ENCODE results near the gene INSC. TPM values are rescaled to one million over a fixed set of nuclear protein-coding genes. Genes with fewer than 3 reads are reported as not detected.

The INSC gene
- total and polyA plus RNA-seq, 12 donors, result 0.19 to 0.76 (median 0.60) TPM; not detected in 4

DNA sequence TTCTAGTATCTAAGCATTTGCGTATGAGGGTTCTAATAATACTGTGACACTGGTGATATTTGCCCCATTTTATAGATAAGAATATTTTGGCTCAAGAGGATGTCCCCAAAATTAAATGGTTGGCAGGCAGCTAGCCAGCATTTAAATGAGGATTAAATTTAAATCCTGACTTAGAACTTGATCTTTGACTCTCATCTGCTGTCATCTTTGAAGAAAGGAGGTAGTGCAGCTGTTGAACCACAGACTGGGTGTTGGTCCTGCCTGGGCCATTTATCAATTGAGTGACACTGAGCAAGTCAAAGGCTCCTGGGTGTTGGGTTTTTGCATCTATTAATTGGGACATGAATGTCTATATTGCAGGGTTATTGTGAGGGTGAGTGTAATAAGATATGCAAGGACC, 112.3 kb downstream of the INSC start:
- Histone ChIP-seq H3K4me3 (no peak overlapping the region), H3K4me1 (no peaks in the 10 kb centered on the region), H3K27me3 (peaks cover 0 to 7% (median 2%) of the 10 kb centered on the region in 7 donors), H3K27ac (no peak overlapping the region), H3K9me3 (no peaks in the 10 kb centered on the region), H3K36me3 (no peaks in the 10 kb centered on the region)
- 74 to 86% methylated on average over 1 of the region's 1 CpG for WGBS, 2 donors
- no peak for TF ChIP-seq CTCF (IDR thresholded peaks at IDR 0.05)
- DNase-seq (no peak), ATAC-seq (no peak)
- intact Hi-C loops (cut with DNase I), result no loop called here

- H3K27me3 ChIP-seq, result peaks cover 0 to 7% (median 2%) of the 10 kb centered on the region in 7 donors
- no peaks in the 10 kb centered on the region for H3K4me1 ChIP-seq
- no peak for DNase-seq
- no peaks in the 10 kb centered on the region for H3K9me3 ChIP-seq
- no peaks in the 10 kb centered on the region for H3K36me3 ChIP-seq
- no peak for TF ChIP-seq CTCF (IDR thresholded peaks at IDR 0.05)
- intact Hi-C loops (cut with DNase I), result no loop called here
- 76 to 86% methylated on average over 8 of the region's 8 CpGs for WGBS, 2 donors
- no peak overlapping the region for H3K27ac ChIP-seq
- H3K4me3 ChIP-seq, result no peak overlapping the region
- no peak for ATAC-seq
Observed at GRCh38 chr11:15228331-15228849, 113.7 kb downstream of the INSC start.

DNA sequence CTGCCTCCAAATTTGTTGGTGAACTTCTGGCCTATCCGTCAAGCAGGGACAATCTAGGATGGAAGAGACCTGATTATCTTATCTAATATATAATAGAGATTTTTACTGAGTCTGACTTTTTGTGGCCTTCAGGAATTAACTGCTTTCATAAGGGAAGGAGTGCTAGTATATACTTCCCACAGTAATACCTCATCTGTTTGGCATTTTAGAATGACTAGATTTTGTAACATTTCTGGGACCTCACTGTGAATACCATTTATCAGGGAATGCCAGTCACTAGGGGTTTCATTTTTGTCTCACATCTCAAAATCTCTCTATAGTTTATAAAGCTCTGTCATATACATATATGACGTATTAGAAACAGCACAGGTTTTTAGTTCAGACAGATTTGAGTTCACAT, 114.3 kb downstream of the INSC start:
- H3K4me1 ChIP-seq, result no peaks in the 10 kb centered on the region
- WGBS, 2 donors, result 0 to 69% methylated on average over 2 of the region's 2 CpGs
- H3K36me3 ChIP-seq, result no peaks in the 10 kb centered on the region
- no peak for TF ChIP-seq CTCF (IDR thresholded peaks at IDR 0.05)
- intact Hi-C loops (cut with DNase I), result no loop called here
- H3K27me3 ChIP-seq, result peaks cover 0 to 7% (median 2%) of the 10 kb centered on the region in 7 donors
- no peak overlapping the region for H3K4me3 ChIP-seq
- ATAC-seq (no peak), DNase-seq (no peak)
- no peak overlapping the region for H3K27ac ChIP-seq
- H3K9me3 ChIP-seq, result no peaks in the 10 kb centered on the region

- Histone ChIP-seq H3K36me3 (no peaks in the 10 kb centered on the region), H3K27me3 (peaks cover 0 to 7% (median 0%) of the 10 kb centered on the region in 7 donors), H3K27ac (no peak overlapping the region), H3K4me3 (no peak overlapping the region), H3K9me3 (no peaks in the 10 kb centered on the region), H3K4me1 (no peaks in the 10 kb centered on the region)
- TF ChIP-seq CTCF (IDR thresholded peaks at IDR 0.05), result no peak
- no peak for DNase-seq
- intact Hi-C loops (cut with DNase I), result no loop called here
- ATAC-seq, result no peak
- 75 to 78% methylated on average over 4 of the region's 4 CpGs for WGBS, 2 donors
Observed at GRCh38 chr11:15232496-15232895, 117.8 kb downstream of the INSC start.

Measured in heart right ventricle (tissue), 16 donors.